GM19455 (cell line): ENCODE measurements around the gene CNPY3.

Experiments
- ATAC-seq: cut with Tn5 transposase; IDR thresholded peaks from one replicate; pipeline ENCODE4 v1.9.1; 2021; ENCODE audit not compliant: unreplicated experiment

CNPY3 gene

GRCh38 chr6:42958125-42958524 is 28.8 kb downstream of the CNPY3 start:
- no peak for ATAC-seq

- no peak for ATAC-seq
Observed at GRCh38 chr6:42959917-42960242, 30.6 kb downstream of the CNPY3 start.

- no peak for ATAC-seq
Observed at GRCh38 chr6:42960243-42961019, 31.2 kb downstream of the CNPY3 start, which contains the start of gene GNMT. TSS of gene GNMT (plus strand) at chr6:42960754. CDS start at chr6:42960768, 14 bp downstream.

- no peak for ATAC-seq
Observed at GRCh38 chr6:42961020-42961470, 31.8 kb downstream of the CNPY3 start.

- ATAC-seq = no peak
Observed at GRCh38 chr6:42962096-42962495, 32.8 kb downstream of the CNPY3 start.

GRCh38 chr6:42962502-42963178 is 33.4 kb downstream of the CNPY3 start:
- ATAC-seq = no peak

GRCh38 chr6:42963179-42963854 is 34.0 kb downstream of the CNPY3 start:
- ATAC-seq = no peak

- ATAC-seq = no peak
Observed at GRCh38 chr6:42963855-42964605, 34.8 kb downstream of the CNPY3 start.

- ATAC-seq = no peak
Observed at GRCh38 chr6:42966571-42966970, 37.3 kb downstream of the CNPY3 start.

GRCh38 chr6:42967228-42967627 is 37.9 kb downstream of the CNPY3 start:
- ATAC-seq = no peak

GRCh38 chr6:42968126-42968701 is 38.9 kb downstream of the CNPY3 start:
- no peak for ATAC-seq

- no peak for ATAC-seq
Observed at GRCh38 chr6:42968783-42969182, 39.5 kb downstream of the CNPY3 start.

GRCh38 chr6:42969431-42969830 is 40.2 kb downstream of the CNPY3 start:
- no peak for ATAC-seq

- no peak for ATAC-seq
Observed at GRCh38 chr6:42969934-42970333, 40.7 kb downstream of the CNPY3 start.

- no peak for ATAC-seq
Observed at GRCh38 chr6:42970871-42971612, 41.8 kb downstream of the CNPY3 start.

GRCh38 chr6:42971746-42972327 is 42.6 kb downstream of the CNPY3 start:
- no peak for ATAC-seq

GRCh38 chr6:42973926-42974325 is 44.6 kb downstream of the CNPY3 start:
- ATAC-seq = no peak

GRCh38 chr6:42974919-42975505 is 45.7 kb downstream of the CNPY3 start:
- ATAC-seq = no peak

- ATAC-seq = no peak
Observed at GRCh38 chr6:42978487-42978838, 49.2 kb downstream of the CNPY3 start.
